CD4-positive, alpha-beta T cell treated with Interleukin-4 for 1 hour (primary cell): ENCODE results near the gene GUCY2D.
A peak's percentile ranks its signal among the peaks of the same experiment; 100 is the strongest.
"Not testable (repeated sequence)": the region's sequence is repeated elsewhere in the genome, so short reads cannot be mapped to it uniquely, and the experiment has no call there.

Experiments
- DNase-seq, 2 donors: peaks; one replicate each; pipeline ENCODE4 v3.0.0-alpha.2; 2020 to 2022

GUCY2D gene

GRCh38 chr17:8001976-8002720 lies at the start of gene GUCY2D:
TSS of gene GUCY2D (plus strand) at chr17:8002615. CDS start at chr17:8003048, 433 bp downstream.
- no peak for DNase-seq

- not testable (repeated sequence) for DNase-seq
Measured at GRCh38 chr17:7953266-7953665, 49.1 kb upstream of the GUCY2D start.

- DNase-seq: no peak
Measured at GRCh38 chr17:7955414-7956227, 46.8 kb upstream of the GUCY2D start.

- DNase-seq: no peak
Measured at GRCh38 chr17:7956228-7956965, 46.0 kb upstream of the GUCY2D start.

- no peak for DNase-seq
Measured at GRCh38 chr17:7959503-7960253, 42.7 kb upstream of the GUCY2D start.

- DNase-seq: no peak
Measured at GRCh38 chr17:7961421-7961820, 41.0 kb upstream of the GUCY2D start.

GRCh38 chr17:7967751-7968150 lies 34.7 kb upstream of the GUCY2D start:
- DNase-seq: no peak

- peak in 1 of 2 donors; percentile 37 for DNase-seq
Measured at GRCh38 chr17:7969433-7969832, 33.0 kb upstream of the GUCY2D start.

GRCh38 chr17:7971651-7972050 lies 30.8 kb upstream of the GUCY2D start:
- no peak for DNase-seq

- no peak for DNase-seq
Measured at GRCh38 chr17:7972131-7972785, 30.2 kb upstream of the GUCY2D start.

- no peak for DNase-seq
Measured at GRCh38 chr17:7974638-7975131, 27.7 kb upstream of the GUCY2D start.

- no peak for DNase-seq
Measured at GRCh38 chr17:7977039-7977438, 25.4 kb upstream of the GUCY2D start.

- DNase-seq: no peak
Measured at GRCh38 chr17:7977805-7978204, 24.6 kb upstream of the GUCY2D start.

GRCh38 chr17:7982173-7982572 lies 20.2 kb upstream of the GUCY2D start:
- DNase-seq: peak in 1 of 2 donors; percentile 21

- DNase-seq: no peak
Measured at GRCh38 chr17:7982666-7983065, 19.7 kb upstream of the GUCY2D start.

- DNase-seq: no peak
Measured at GRCh38 chr17:7984904-7985303, 17.5 kb upstream of the GUCY2D start.

- DNase-seq: no peak
Measured at GRCh38 chr17:7987112-7987893, 15.1 kb upstream of the GUCY2D start.

- DNase-seq: peak; percentile 52 to 91
Measured at GRCh38 chr17:7988750-7989178, 13.7 kb upstream of the GUCY2D start.

GRCh38 chr17:7989781-7990655 lies 12.4 kb upstream of the GUCY2D start:
- DNase-seq: peak; percentile 88 to 91

GRCh38 chr17:7992516-7992915 lies 9.9 kb upstream of the GUCY2D start:
- DNase-seq: no peak
